SK-N-SH (cell line): ENCODE results near the gene MAN1B1.
A peak's percentile ranks its signal among the peaks of the same experiment; 100 is the strongest.

Source experiments
- FOXJ3 ChIP-seq: sonication (generic); formaldehyde crosslinking; IDR thresholded peaks from 2 replicates; pipeline ENCODE4 v1.5.1; 2020; ENCODE audit warnings: mild to moderate bottlenecking, missing genetic modification reagents
- FOXM1 ChIP-seq: IDR thresholded peaks from 2 replicates; pipeline ENCODE4 v1.4.0; 2012; ENCODE audit warnings: low read depth, mild to moderate bottlenecking
- MXI1 ChIP-seq: IDR thresholded peaks from 2 replicates; pipeline ENCODE4 v1.6.1; 2012; ENCODE audit warnings: mild to moderate bottlenecking, low read depth, low read length, improper control_type of control experiment
- POLR2AphosphoS5 ChIP-seq: IDR thresholded peaks from 2 replicates; pipeline ENCODE4 v1.6.1; 2012; ENCODE audit warnings: low read depth, low read length
- REST ChIP-seq: IDR thresholded peaks from 2 replicates; pipeline ENCODE4 v1.6.1; 2012; ENCODE audit warnings: mild to moderate bottlenecking, low read depth, low read length, moderate library complexity
- RFX5 ChIP-seq: IDR thresholded peaks from 2 replicates; pipeline ENCODE4 v1.6.1; 2012; ENCODE audit warnings: mild to moderate bottlenecking, improper control_type of control experiment, low read length
- SIN3A ChIP-seq: IDR thresholded peaks from 2 replicates; pipeline ENCODE4 v1.6.1; 2012; ENCODE audit warnings: low read depth, mild to moderate bottlenecking, low read length, moderate library complexity, borderline replicate concordance
- TF ChIP-seq, protein P1 (sequence below): fragments of 200-600 bp; sonication (generic); IDR thresholded peaks from 2 replicates; pipeline ENCODE4 v1.6.1; 2017; ENCODE audit warnings: antibody characterized with exemption, mild to moderate bottlenecking, moderate library complexity
- TF ChIP-seq, protein P2 (sequence below): fragments of 150-350 bp; IDR thresholded peaks from 2 replicates; pipeline ENCODE4 v1.6.1; 2017; ENCODE audit warnings: antibody characterized with exemption, low read length, low read depth, borderline replicate concordance

GRCh38 chr9:137044502-137045177 lies 42.1 kb upstream of the MAN1B1 start:
- no peak for TF ChIP-seq SIN3A
- no peak for TF ChIP-seq REST
- TF ChIP-seq, protein P1, sequence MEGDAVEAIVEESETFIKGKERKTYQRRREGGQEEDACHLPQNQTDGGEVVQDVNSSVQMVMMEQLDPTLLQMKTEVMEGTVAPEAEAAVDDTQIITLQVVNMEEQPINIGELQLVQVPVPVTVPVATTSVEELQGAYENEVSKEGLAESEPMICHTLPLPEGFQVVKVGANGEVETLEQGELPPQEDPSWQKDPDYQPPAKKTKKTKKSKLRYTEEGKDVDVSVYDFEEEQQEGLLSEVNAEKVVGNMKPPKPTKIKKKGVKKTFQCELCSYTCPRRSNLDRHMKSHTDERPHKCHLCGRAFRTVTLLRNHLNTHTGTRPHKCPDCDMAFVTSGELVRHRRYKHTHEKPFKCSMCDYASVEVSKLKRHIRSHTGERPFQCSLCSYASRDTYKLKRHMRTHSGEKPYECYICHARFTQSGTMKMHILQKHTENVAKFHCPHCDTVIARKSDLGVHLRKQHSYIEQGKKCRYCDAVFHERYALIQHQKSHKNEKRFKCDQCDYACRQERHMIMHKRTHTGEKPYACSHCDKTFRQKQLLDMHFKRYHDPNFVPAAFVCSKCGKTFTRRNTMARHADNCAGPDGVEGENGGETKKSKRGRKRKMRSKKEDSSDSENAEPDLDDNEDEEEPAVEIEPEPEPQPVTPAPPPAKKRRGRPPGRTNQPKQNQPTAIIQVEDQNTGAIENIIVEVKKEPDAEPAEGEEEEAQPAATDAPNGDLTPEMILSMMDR, result no peak
- TF ChIP-seq FOXM1, result no peak
- no peak for TF ChIP-seq FOXJ3 (CRISPR knock-in tag)
- TF ChIP-seq POLR2AphosphoS5, result no peak
- TF ChIP-seq MXI1, result 0 out of 2 replicates have a peak, but pooled peaks have one; percentile 21
- TF ChIP-seq, protein P2, sequence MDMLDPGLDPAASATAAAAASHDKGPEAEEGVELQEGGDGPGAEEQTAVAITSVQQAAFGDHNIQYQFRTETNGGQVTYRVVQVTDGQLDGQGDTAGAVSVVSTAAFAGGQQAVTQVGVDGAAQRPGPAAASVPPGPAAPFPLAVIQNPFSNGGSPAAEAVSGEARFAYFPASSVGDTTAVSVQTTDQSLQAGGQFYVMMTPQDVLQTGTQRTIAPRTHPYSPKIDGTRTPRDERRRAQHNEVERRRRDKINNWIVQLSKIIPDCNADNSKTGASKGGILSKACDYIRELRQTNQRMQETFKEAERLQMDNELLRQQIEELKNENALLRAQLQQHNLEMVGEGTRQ, result no peak
- TF ChIP-seq RFX5, result no peak
